Measurements from ENCODE around the gene ENOX1.

DNA sequence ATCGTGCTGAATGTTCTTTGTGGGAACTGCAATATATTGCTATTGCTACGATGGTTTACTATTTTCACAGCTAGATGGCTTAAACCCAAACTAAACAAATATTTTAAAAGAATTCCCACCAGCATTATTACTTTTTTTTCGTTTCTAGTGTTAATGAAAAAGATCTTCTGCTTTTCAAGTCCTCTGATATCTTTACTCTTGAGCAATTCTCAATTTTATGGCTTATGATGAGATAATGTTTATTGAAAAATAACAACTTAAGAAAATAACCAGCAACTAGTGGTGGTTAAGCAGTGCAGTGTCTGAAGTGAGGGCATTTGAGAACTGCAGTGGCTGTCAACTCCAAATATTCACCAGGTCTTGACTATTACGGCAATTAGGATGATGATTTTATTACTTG is 360.4 kb downstream of the ENOX1 start:
- TF ChIP-seq HDGF (IDR thresholded peaks at IDR 0.05; ENCODE audit: borderline replicate concordance) = no peak
- TF ChIP-seq BHLHE40 (IDR thresholded peaks at IDR 0.05; ENCODE audit: borderline replicate concordance) = no peak
- TF ChIP-seq L3MBTL2 (conservative IDR thresholded peaks at IDR 0.05) = no peak
- no peak for TF ChIP-seq CTBP1 (IDR thresholded peaks at IDR 0.05; ENCODE audit: borderline replicate concordance)
- no peak for TF ChIP-seq ARNT (IDR thresholded peaks at IDR 0.05)
- no peak for TF ChIP-seq FOXM1 (IDR thresholded peaks at IDR 0.05; ENCODE audit: borderline replicate concordance)
- TF ChIP-seq TARDBP (IDR thresholded peaks at IDR 0.05) = no peak
- no peak for TF ChIP-seq ZNF384 (IDR thresholded peaks at IDR 0.05)
- TF ChIP-seq SP1 (IDR thresholded peaks at IDR 0.05) = no peak
